Measurements from ENCODE around the gene USP48.

DNA sequence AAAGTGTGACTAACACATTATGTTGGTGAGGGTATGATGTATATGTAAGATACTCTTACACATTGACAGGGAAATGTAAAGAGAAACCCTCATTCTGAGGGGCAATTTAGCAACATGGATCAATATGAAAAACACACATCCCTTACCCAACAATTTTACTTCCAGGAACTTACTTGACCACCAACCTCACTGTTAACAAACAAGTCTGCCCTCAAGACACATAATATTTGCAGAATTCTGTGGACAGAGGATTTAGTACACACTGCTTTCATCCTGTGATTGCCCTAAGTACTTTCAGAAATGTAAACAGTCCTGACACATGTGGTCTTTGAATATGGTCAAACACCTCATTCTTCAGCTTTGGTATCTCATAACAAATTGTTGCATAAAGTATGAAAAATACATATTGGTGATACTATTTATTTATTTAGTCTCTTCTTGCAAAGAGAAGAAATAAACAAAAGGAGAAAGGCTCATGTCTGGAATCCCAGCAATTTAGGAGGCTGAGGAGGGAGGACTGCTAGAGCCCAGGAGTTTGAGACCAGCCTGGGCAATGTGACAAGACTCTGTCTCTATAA lies 6.9 kb downstream of the USP48 start:
- TF ChIP-seq, protein P1, sequence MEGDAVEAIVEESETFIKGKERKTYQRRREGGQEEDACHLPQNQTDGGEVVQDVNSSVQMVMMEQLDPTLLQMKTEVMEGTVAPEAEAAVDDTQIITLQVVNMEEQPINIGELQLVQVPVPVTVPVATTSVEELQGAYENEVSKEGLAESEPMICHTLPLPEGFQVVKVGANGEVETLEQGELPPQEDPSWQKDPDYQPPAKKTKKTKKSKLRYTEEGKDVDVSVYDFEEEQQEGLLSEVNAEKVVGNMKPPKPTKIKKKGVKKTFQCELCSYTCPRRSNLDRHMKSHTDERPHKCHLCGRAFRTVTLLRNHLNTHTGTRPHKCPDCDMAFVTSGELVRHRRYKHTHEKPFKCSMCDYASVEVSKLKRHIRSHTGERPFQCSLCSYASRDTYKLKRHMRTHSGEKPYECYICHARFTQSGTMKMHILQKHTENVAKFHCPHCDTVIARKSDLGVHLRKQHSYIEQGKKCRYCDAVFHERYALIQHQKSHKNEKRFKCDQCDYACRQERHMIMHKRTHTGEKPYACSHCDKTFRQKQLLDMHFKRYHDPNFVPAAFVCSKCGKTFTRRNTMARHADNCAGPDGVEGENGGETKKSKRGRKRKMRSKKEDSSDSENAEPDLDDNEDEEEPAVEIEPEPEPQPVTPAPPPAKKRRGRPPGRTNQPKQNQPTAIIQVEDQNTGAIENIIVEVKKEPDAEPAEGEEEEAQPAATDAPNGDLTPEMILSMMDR (IDR thresholded peaks at IDR 0.05; ENCODE audit: low read depth, low read length), result no peak
- no peak for TF ChIP-seq EZH2phosphoT487 (IDR thresholded peaks at IDR 0.05; ENCODE audit: low read depth)
